Activated CD4-positive, alpha-beta T cell treated with anti-CD3 and anti-CD28 coated beads for 48 hours (primary cell): Measurements from ENCODE around the gene STRN4.
"Not testable (repeated sequence)": the region's sequence is repeated elsewhere in the genome, so short reads cannot be mapped to it uniquely, and the experiment has no call there.

ENCODE experiments used
- DNase-seq: peaks from one replicate; pipeline ENCODE4 v3.0.0-alpha.2; 2020

The STRN4 gene

GRCh38 chr19:46773018-46773399 is 26.8 kb upstream of the STRN4 start:
- no peak for DNase-seq

GRCh38 chr19:46772170-46773017 is 26.1 kb upstream of the STRN4 start:
- no peak for DNase-seq

GRCh38 chr19:46768746-46769145 is 22.5 kb upstream of the STRN4 start:
- DNase-seq = not testable (repeated sequence)

DNA sequence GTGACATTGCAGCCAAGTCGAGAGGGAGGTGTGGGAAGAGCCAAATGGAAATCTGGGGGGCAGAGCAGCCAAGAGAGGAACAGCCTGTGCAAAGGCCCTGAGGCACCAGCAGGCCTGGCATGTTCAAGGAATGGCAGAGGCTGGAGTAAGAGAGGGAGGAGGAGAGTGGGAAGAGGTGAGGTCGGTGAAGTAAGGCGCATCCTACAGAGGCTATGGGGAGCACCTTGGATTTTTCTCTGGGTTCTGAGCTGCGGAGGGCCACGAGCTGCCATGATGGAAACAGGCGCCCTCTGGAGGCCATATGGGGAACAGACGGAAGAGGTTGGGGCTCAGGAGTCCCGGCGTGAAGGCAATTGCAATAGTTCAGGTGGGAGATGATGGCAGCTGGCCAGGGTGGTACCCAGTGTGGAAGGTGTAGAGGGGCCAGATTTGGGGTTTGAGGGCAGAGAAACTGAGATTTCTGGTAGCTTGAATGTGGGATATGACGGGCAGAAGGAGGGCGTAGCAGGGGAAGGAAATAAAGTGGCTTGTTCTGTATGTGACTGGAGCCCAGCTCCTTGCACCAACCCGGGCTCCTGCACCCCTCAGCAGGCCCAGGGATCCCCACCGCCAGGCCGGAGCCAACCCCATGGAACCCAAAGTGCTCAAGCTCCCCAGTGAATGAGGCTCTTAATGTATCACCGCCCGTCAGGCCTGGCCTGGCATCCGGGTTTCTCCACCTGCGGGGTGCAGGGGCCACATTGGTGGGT is 20.5 kb upstream of the STRN4 start:
- DNase-seq = peak; percentile 76

DNA sequence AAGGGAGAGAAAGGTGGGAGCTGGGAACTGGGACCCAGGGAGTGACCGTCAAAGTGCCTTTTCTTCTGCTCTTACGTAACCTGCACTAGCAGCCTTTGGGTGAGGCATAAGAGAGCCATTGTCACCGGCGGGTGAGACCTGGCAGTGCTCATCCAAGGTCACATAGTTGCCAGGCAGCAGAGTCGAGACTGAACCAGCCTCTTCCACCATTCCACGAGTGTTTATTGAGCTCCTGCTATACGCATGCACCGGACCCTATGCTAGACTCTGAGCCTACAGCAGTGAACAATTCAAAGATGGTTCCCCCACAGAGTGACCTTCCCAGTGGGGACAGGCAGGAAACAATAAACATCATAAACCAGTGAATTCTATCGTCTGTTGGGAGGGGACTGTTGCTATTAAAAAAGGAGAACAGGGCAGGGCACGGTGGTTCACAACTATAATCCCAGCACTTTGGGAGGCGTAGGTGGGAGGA is 18.6 kb upstream of the STRN4 start:
- no peak for DNase-seq

DNA sequence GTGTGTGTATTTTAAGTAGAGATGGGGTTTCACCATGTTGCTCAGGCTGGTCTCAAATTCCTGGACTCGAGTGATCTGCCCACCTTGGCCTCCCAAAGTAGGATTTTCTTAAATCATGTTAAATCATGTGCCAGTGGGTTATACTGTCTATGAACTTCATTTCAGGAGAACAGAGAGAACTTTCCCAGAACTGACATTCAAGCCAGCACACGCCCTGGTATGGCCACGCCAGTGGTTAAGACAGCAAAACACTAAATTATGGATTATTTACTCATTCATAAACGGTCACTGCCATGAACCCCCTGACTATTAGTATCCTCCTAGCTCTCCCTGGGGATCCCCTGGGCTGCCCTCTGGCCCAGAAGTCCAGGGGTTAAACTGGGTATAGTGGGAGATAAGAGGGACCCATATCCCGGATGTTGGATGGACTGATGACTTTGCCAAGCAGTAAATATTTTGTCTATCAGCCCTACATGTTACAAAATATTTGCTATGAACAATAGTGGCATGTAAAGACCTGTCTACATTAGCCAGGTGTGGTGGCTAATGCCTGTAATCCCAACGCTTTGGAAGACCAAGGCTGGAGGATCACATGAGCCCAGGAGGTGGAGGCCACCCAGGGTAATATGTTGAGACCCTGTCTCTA is 16.1 kb upstream of the STRN4 start:
- DNase-seq = no peak

DNA sequence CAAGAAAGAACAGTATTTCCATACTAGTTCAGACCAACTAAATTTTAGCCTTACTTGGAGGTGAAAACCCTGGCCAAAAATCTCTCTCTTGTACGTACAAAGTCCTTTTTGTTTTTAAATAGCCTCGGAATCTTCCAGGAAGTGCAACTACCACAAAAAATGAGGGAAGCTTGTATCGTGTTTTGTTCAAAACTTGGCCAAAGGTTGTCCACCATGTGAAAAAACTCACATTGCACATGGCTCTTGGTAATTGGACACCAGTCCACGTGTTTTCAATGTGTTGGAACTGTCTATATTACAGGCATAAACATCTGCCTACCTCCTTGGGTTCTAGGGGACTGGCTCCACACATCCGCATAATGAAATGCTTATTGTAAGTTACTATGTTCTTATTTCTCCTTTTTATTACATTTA is 15.2 kb upstream of the STRN4 start:
- no peak for DNase-seq

GRCh38 chr19:46760897-46761296 is 14.6 kb upstream of the STRN4 start:
- DNase-seq = not testable (repeated sequence)

- DNase-seq = no peak
Observed at GRCh38 chr19:46760363-46760762, 14.1 kb upstream of the STRN4 start.

- no peak for DNase-seq
Observed at GRCh38 chr19:46759817-46760333, 13.6 kb upstream of the STRN4 start.

- no peak for DNase-seq
Observed at GRCh38 chr19:46759206-46759605, 13.0 kb upstream of the STRN4 start.

DNA sequence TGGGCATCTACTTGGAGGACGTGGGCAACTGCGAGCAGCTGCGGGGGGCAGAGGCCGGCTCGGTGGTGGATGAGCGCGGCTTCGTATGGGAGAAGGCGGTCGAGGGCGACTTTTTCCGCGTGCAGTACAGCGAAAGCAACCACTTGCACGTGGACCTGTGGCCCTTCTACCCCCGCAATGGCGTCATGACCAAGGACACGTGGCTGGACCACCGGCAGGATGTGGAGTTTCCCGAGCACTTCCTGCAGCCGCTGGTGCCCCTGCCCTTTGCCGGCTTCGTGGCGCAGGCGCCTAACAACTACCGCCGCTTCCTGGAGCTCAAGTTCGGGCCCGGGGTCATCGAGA is 10.3 kb upstream of the STRN4 start:
- no peak for DNase-seq

DNA sequence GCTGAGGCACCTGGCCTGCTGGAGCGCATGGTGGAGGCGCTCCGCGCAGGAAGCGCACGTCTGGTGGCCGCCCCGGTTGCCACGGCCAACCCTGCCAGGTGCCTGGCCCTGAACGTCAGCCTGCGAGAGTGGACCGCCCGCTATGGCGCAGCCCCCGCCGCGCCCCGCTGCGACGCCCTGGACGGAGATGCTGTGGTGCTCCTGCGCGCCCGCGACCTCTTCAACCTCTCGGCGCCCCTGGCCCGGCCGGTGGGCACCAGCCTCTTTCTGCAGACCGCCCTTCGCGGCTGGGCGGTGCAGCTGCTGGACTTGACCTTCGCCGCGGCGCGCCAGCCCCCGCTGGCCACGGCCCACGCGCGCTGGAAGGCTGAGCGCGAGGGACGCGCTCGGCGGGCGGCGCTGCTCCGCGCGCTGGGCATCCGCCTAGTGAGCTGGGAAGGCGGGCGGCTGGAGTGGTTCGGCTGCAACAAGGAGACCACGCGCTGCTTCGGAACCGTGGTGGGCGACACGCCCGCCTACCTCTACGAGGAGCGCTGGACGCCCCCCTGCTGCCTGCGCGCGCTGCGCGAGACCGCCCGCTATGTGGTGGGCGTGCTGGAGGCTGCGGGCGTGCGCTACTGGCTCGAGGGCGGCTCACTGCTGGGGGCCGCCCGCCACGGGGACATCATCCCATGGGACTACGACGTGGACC is 9.7 kb upstream of the STRN4 start:
- no peak for DNase-seq

DNA sequence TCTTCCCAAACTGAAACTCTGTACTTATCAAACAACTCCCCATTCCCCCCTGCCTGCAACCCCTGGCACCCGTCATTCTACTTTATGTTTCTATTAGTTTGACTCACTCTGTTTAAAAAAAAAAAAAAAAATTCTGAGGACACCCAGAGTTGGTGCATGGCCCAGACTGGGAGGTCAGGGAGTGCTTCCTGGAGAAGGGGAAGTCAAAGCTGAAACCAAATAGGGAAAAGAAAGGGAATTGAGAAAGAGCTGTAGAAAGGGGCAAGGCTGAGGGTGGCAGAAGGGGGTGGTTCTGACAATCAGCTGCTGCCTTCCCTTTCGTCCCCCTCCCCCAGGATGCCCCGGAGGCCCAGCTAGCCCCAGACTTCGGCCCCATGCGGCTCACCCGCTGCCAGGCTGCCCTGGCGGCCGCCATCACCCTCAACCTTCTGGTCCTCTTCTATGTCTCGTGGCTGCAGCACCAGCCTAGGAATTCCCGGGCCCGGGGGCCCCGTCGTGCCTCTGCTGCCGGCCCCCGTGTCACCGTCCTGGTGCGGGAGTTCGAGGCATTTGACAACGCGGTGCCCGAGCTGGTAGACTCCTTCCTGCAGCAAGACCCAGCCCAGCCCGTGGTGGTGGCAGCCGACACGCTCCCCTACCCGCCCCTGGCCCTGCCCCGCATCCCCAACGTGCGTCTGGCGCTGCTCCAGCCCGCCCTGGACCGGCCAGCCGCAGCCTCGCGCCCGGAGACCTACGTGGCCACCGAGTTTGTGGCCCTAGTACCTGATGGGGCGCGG is 9.0 kb upstream of the STRN4 start:
- no peak for DNase-seq

DNA sequence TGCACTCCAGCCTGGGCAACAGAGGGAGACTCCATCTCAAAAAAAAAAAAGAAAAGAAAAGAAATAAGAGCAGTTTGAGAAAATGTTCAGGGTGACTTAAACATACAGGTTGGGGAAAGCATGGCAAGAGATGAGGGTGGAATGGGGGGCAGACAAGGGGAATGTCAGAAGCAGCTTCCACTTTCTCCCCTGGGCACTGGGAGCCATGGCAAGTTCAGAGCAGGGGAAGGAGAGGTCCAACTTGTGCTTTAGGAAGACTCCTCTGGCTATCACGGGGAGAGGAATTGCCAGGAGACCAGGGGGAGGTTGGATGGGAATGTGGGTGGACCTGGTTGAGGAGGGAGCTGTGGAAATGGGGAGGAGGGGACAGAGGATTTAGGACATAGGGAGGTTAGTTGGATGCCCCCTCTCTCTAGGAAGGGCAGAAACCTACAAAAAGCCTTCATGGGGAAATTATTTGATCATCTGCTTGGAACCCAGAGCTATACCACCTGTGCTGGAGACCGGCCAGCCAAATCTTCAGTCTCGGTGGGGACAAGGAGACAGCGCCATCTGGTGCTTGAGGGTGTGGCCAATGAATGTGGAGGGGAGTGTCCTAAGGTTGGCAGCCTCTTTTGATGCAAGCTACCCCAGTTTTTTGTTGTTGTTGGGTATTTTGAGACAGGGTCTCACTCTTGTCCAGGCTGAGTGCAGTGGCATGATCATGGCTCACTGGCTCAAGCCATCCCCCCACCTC is 7.3 kb upstream of the STRN4 start:
- peak; percentile 77 for DNase-seq

DNA sequence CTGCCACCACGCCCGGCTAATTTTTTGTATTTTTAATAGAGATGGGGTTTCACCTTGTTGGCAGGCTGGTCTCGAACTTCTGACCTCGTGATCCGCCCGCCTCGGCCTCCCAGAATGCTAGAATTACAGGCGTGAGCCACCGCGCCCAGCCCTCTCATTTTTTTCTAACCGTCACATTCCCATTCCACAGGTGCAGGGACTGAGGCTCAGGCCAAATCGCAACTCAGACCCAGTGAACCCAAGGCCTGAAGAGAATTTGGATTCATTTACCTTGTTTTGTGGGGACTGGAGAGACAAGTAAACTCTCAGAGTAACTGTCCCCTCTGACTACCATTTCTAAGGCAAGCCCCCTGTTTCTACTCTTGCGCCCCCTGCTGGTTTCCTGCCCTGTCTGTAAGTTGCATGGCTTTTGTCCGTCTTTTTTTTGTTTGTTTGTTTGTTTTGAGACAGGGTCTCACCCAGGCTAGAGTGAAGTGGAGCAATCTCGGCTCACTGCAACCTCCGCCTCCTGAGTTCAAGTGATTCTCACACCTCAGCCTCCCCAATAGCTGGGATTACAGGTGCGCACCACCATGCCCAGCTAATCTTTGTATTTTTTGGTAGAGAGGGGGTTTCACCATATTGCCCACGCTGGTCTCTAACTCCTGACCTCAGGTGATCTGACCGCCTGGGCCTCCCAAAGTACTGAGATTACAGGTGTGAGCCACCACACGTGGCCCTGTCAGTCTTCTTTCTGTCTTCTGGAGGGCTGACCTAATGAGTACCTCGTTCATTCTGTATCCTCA is 2.3 kb upstream of the STRN4 start:
- DNase-seq = peak; percentile 87

DNA sequence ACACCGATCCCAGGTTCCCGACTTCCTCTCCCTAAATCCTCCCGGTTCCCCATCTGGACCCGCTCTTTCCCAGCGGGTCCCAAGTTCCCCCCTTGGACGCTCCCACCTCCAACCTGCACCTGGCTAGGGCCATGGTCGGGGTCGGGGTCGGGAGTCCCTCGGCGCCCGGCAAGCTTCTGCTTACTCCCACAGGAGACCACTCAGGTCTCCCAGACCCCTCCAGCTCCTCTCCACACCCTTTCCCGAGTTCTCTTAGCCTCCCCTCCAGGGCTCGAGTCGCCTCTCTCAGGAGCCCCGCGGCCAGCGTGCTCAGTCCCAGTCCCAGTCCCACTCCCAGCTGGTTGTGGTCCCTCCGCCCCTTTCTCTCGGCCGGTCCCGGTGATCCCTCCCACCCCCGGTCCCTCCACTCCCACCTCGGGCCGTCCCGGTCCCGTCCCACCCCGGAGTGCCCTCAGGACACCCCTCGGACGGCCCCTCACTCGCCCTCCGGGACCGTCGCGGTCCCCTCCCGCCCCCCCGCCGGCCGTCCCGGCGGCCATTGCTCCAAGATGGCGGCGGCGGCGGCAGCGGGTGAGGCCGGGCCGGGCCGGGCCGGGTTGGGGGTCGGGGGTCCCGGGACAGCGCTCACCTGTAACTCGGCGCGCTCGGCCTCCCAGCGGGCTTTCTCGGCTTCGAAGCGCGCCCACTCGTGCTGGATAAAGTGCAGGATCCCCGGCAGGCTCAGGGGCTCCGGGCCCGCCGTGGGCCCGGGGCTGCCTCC is 549 bp downstream of the STRN4 start, which contains the start of gene FKRP:
TSS of gene FKRP (plus strand) at position 537 of the 760 bp plus-strand sequence. CDS start 9,394 bp downstream, outside the sequence.
- peak; percentile 33 for DNase-seq

GRCh38 chr19:46745030-46745429 is 1.2 kb downstream of the STRN4 start:
- DNase-seq = no peak

GRCh38 chr19:46744005-46744691 is 2.1 kb downstream of the STRN4 start:
- DNase-seq = no peak
